Lower leg skin (tissue), 4 donors: ENCODE data around the gene MBNL2. TPM values are rescaled to one million over a fixed set of nuclear protein-coding genes. Genes with fewer than 3 reads are reported as not detected.

ENCODE experiments used
- DNase-seq, 2 donors: peaks; one replicate each; pipeline ENCODE4 v3.0.0-alpha.2; 2019; ENCODE audit warnings: low spot score in 2 of 2
- H3K4me3 ChIP-seq: fragments of 200-600 bp; sonication (generic); 2 replicates; pipeline ENCODE4 v1.5.1; 2017; ENCODE audit warnings: mild to moderate bottlenecking, low read depth; ENCODE audit not compliant: poor library complexity, severe bottlenecking
- CTCF ChIP-seq, 3 donors: fragments of 450-650 bp; IDR thresholded peaks; one replicate each; pipeline ENCODE4 v1.5.1; 2016; ENCODE audit warnings: antibody characterized with exemption in 3 of 3, mild to moderate bottlenecking in 3 of 3, moderate library complexity in 2 of 3
- POLR2A ChIP-seq, 2 donors: fragments of 450-650 bp; IDR thresholded peaks; one replicate each; pipeline ENCODE4 v1.6.1; 2016 to 2017; ENCODE audit warnings: antibody characterized with exemption in 2 of 2, mild to moderate bottlenecking in 1 of 2, moderate library complexity in 1 of 2
- WGBS, 2 donors: methylation state at CpG; one replicate each; pipeline ENCODE4 v1.1.5; 2018; 5-methylcytosine and 5-hydroxymethylcytosine counted together
- intact Hi-C: fragments of 100-400 bp; cut with DNase I; formaldehyde crosslinking; loops from one replicate; pipeline ENCODE4 v1.15.0; 2023; ENCODE audit warnings: low total_unique reads
- total RNA-seq, 4 donors: library from RNA; depleted of rRNA; stranded (reverse); fragments of >200 nt; gene quantifications; one replicate each; pipeline ENCODE4 v1.1.0, GENCODE V29; 2016

The MBNL2 gene
- total RNA-seq, 4 donors from 2014 or later = 37.6 to 59.5 (median 45.4) TPM

- TF ChIP-seq CTCF (IDR thresholded peaks at IDR 0.05) (no peak), POLR2A (IDR thresholded peaks at IDR 0.05) (no peak)
- H3K4me3 ChIP-seq = no peak overlapping the region
- DNase-seq = no peak
- intact Hi-C loops = no loop called here
- WGBS, 2 donors = 51 to 56% methylated on average over 21 of the region's 21 CpGs
Observed at GRCh38 chr13:97339019-97339987, 117.2 kb downstream of the MBNL2 start.

GRCh38 chr13:97339988-97340749 lies 118.0 kb downstream of the MBNL2 start:
- intact Hi-C loops = loop anchor here (5.0 kb wide), 1 partner anchor 228 kb away; no protein-coding TSS in a partner anchor
- no peak for TF ChIP-seq CTCF (IDR thresholded peaks at IDR 0.05)
- WGBS, 2 donors = 70 to 72% methylated on average over 7 of the region's 7 CpGs
- H3K4me3 ChIP-seq = no peak overlapping the region
- DNase-seq = no peak

GRCh38 chr13:97341135-97341534 lies 119.0 kb downstream of the MBNL2 start:
- no peak for TF ChIP-seq CTCF (IDR thresholded peaks at IDR 0.05)
- no peak for TF ChIP-seq POLR2A (IDR thresholded peaks at IDR 0.05)
- intact Hi-C loops = loop anchor here (5.0 kb wide), 1 partner anchor 229 kb away; no protein-coding TSS in a partner anchor
- no peak for DNase-seq
- no peak overlapping the region for H3K4me3 ChIP-seq
- WGBS, 2 donors = 55 to 70% methylated on average over 1 of the region's 1 CpG

GRCh38 chr13:97342136-97342535 lies 120.0 kb downstream of the MBNL2 start:
- DNase-seq = no peak
- WGBS, 2 donors = 62 to 79% methylated on average over 2 of the region's 2 CpGs
- intact Hi-C loops = loop anchor here (5.0 kb wide), 1 partner anchor 230 kb away; no protein-coding TSS in a partner anchor

GRCh38 chr13:97342936-97343335 lies 120.8 kb downstream of the MBNL2 start:
- no peak for DNase-seq
- TF ChIP-seq POLR2A (IDR thresholded peaks at IDR 0.05) (no peak), CTCF (IDR thresholded peaks at IDR 0.05) (no peak)
- WGBS, 2 donors = 79 to 80% methylated on average over 8 of the region's 8 CpGs
- no peak overlapping the region for H3K4me3 ChIP-seq
- intact Hi-C loops = loop anchor here (5.0 kb wide), 1 partner anchor 231 kb away; no protein-coding TSS in a partner anchor

More at GRCh38 chr13:97342136-97342535, 120.0 kb downstream of the MBNL2 start:
- TF ChIP-seq POLR2A (IDR thresholded peaks at IDR 0.05) (no peak), CTCF (IDR thresholded peaks at IDR 0.05) (no peak)
- H3K4me3 ChIP-seq = no peak overlapping the region
